Measurements from ENCODE around the gene TENM3. TPM values are rescaled to one million over a fixed set of nuclear protein-coding genes. Genes with fewer than 3 reads are reported as not detected.

The TENM3 gene
- total RNA-seq, 1 donor = 24.2 TPM

- no peak for TF ChIP-seq CTCF (IDR thresholded peaks at IDR 0.05; ENCODE audit: insufficient read depth, low read depth, low read length)
- H3K4me3 ChIP-seq (ENCODE audit: low read depth, low read length) = no peak overlapping the region
Observed at GRCh38 chr4:182717788-182718583, 474.8 kb downstream of the TENM3 start.

GRCh38 chr4:182724414-182724813, 481.2 kb downstream of the TENM3 start:
- DNase-seq (ENCODE audit: low read depth) = no peak

More at GRCh38 chr4:182717788-182718583, 474.8 kb downstream of the TENM3 start:
- DNase-seq (ENCODE audit: low read depth) = no peak

GRCh38 chr4:182729516-182729915, 486.3 kb downstream of the TENM3 start:
- TF ChIP-seq CTCF (IDR thresholded peaks at IDR 0.05; ENCODE audit: insufficient read depth, low read depth, low read length) = no peak
- H3K4me3 ChIP-seq (ENCODE audit: low read depth, low read length) = no peak overlapping the region
- DNase-seq (ENCODE audit: low read depth) = no peak

More at GRCh38 chr4:182724414-182724813, 481.2 kb downstream of the TENM3 start:
- no peak for TF ChIP-seq CTCF (IDR thresholded peaks at IDR 0.05; ENCODE audit: insufficient read depth, low read depth, low read length)
- no peak overlapping the region for H3K4me3 ChIP-seq (ENCODE audit: low read depth, low read length)

DNA sequence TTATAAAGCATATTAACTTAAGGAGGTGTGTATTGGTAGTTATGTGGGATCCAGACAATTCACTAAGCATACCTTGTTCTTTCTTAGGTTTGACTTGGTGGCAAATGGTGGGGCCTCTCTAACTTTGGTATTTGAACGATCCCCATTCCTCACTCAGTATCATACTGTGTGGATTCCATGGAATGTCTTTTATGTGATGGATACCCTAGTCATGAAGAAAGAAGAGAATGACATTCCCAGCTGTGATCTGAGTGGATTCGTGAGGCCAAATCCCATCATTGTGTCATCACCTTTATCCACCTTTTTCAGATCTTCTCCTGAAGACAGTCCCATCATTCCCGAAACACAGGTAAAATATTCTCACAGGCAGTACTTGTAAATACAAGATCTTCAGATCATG, 487.6 kb downstream of the TENM3 start:
- no peak overlapping the region for H3K4me3 ChIP-seq (ENCODE audit: low read depth, low read length)
- TF ChIP-seq CTCF (IDR thresholded peaks at IDR 0.05; ENCODE audit: insufficient read depth, low read depth, low read length) = no peak
- no peak for DNase-seq (ENCODE audit: low read depth)

- no peak for TF ChIP-seq CTCF (IDR thresholded peaks at IDR 0.05; ENCODE audit: insufficient read depth, low read depth, low read length)
- H3K4me3 ChIP-seq (ENCODE audit: low read depth, low read length) = no peak overlapping the region
- no peak for DNase-seq (ENCODE audit: low read depth)
Observed at GRCh38 chr4:182736207-182736606, 493.0 kb downstream of the TENM3 start.

- no peak overlapping the region for H3K4me3 ChIP-seq (ENCODE audit: low read depth, low read length)
- DNase-seq (ENCODE audit: low read depth) = no peak
- no peak for TF ChIP-seq CTCF (IDR thresholded peaks at IDR 0.05; ENCODE audit: insufficient read depth, low read depth, low read length)
Observed at GRCh38 chr4:182738283-182739047, 495.3 kb downstream of the TENM3 start.
